HG02870 (cell line): ENCODE results near the gene TMPRSS4.

Source experiments
- ATAC-seq: cut with Tn5 transposase; IDR thresholded peaks from one replicate; pipeline ENCODE4 v1.9.1; 2021; ENCODE audit warnings: mild to moderate bottlenecking, moderate library complexity; ENCODE audit not compliant: unreplicated experiment

The TMPRSS4 gene

GRCh38 chr11:118076754-118077281 lies at the start of gene TMPRSS4:
Gene TMPRSS4, plus strand, starts transcription at chr11:118077078. Its CDS starts 225 bp downstream, at chr11:118077303.
- ATAC-seq = no peak

- no peak for ATAC-seq
Observed at GRCh38 chr11:118027694-118028093, 49.2 kb upstream of the TMPRSS4 start.

GRCh38 chr11:118028626-118029025 lies 48.3 kb upstream of the TMPRSS4 start:
- no peak for ATAC-seq

GRCh38 chr11:118033443-118033842 lies 43.4 kb upstream of the TMPRSS4 start:
- ATAC-seq = no peak

- no peak for ATAC-seq
Observed at GRCh38 chr11:118042141-118042540, 34.7 kb upstream of the TMPRSS4 start.

GRCh38 chr11:118042796-118043195 lies 34.1 kb upstream of the TMPRSS4 start:
- ATAC-seq = no peak

GRCh38 chr11:118045191-118045590 lies 31.7 kb upstream of the TMPRSS4 start:
- no peak for ATAC-seq

- no peak for ATAC-seq
Observed at GRCh38 chr11:118046051-118046963, 30.6 kb upstream of the TMPRSS4 start.

- ATAC-seq = no peak
Observed at GRCh38 chr11:118046964-118047700, 29.7 kb upstream of the TMPRSS4 start.

- no peak for ATAC-seq
Observed at GRCh38 chr11:118047749-118048148, 29.1 kb upstream of the TMPRSS4 start.

GRCh38 chr11:118048472-118049370 lies 28.2 kb upstream of the TMPRSS4 start:
- ATAC-seq = no peak

GRCh38 chr11:118049771-118050170 lies 27.1 kb upstream of the TMPRSS4 start:
- ATAC-seq = no peak

GRCh38 chr11:118050208-118050891 lies 26.5 kb upstream of the TMPRSS4 start:
- ATAC-seq = no peak

GRCh38 chr11:118051136-118051610 lies 25.7 kb upstream of the TMPRSS4 start:
- ATAC-seq = no peak

GRCh38 chr11:118051611-118052461 lies 25.0 kb upstream of the TMPRSS4 start:
- no peak for ATAC-seq

GRCh38 chr11:118052581-118053206 lies 24.2 kb upstream of the TMPRSS4 start:
- no peak for ATAC-seq

GRCh38 chr11:118054712-118055640 lies 21.9 kb upstream of the TMPRSS4 start:
- ATAC-seq = no peak
